DMS114 treated with DMSO at 0.1 percent for 48 hours (cell line): Measurements from ENCODE around the gene TGM1.

Experiments used
- DNase-seq: peaks from one replicate; lab custom pipeline; 2025; ENCODE audit not compliant: unreplicated experiment; lab: John Stamatoyannopoulos, UW

The TGM1 gene

DNA sequence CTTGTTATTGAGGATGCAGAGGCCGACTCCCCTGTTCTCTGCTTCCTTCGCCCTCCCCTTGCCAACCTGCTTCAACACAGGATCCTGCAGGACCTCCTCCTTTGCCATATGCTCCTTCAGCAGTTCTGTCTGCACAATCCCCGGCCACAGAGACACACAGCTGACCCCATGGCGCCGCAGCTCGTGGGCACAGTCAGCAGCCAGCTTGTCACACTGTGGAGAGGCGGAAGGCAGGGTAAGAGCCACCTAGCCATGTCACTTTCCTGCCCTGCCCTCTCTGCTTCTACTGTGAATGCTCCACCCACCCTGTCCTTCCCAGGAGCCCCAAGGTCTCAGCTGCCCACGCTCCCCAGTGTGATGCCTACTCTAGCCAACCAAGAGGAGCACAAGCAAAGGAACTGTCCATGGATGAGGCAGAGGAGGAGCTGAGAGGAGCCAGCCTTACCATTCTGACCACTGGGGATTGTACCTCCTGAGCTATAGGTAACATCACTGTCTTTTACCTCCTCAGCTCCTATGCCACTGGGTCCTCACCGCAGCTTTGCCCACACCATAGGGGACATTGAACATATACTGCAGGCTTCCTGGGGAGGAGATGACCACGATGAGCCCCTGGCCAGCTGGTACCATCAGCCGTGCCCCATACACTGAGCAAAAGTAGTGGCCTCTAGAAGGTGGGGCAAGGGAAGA, 29.3 kb upstream of the TGM1 start:
- no peak for DNase-seq

DNA sequence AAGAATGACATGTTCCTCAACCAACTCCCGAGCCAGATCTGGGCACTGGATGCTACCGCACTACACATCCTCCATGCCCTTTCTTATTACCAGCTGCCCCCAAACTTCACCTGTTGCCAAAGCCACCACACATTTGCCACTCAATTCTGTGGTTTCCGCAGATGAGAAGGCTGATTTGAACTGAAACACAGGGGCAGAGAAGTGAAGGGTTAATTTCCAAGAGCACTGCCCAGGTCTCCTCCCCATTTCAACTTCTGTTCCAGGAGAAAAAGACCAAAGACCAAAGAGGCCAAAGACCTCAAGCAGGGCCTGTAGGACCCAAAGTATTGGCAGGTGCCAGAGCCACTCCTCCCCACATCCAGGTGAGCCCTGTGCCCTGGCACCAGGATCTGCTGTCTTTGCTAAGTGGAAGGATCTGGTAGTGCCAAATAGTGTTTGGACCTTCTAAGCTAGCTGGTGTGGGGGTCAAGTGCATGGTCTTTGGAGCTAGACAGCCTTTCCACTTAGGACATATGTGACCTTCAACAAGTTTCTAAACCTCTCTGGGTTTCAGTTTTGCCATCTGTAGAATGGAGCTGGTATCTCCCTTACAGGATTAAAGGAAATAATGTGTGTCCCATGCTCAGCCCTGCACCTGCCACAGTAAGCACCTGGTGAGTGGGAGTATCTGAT, 28.6 kb upstream of the TGM1 start:
- no peak for DNase-seq

DNA sequence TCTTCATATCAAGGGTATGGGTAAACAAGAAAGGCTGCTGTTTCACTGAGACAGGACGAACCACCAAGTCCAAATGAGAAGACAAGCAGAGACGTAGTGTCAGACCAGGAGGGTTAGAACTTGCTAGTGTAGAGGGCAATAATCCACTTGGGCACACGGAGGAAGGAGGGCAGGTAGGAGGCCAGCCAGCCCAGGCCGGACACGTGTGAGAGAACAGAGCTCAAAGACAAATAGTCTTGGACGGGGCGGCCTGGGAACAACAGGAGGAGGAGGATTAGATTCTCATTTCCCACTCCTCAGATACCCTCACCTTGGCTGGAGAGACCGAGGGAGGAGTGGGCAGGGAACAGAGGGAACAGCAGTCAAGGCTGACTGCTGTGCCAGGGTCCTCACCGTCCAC, 27.8 kb upstream of the TGM1 start:
- DNase-seq: no peak

DNA sequence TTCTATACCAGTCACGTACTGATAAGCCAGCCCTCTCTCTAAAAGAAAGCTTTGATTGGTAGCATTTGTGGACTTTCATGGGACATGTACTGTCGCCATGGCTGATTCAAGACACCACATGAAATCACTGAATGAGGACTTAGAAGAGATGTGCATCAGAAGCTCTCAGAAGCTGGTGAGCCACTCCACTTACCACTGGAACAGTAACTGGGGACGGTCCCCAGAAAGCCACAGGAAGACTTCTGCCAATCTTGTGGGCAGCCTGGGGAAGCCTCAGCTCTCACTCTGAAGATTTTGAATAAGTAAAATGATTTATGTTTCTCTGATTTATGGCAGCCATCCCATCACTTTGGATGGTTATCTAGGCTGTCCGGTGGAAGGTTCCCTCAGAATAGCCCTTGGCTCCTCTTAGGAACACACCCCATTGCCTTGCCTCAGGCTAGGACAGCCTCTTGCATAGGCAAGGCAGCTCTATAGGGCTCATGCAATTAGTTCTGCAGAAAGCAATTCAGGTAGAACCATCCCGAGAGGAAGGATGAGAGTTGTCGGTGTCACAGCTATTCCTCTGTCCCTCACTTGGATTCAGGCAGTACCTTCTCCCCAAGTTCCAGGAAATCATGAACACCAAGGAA, 26.8 kb upstream of the TGM1 start:
- no peak for DNase-seq

DNA sequence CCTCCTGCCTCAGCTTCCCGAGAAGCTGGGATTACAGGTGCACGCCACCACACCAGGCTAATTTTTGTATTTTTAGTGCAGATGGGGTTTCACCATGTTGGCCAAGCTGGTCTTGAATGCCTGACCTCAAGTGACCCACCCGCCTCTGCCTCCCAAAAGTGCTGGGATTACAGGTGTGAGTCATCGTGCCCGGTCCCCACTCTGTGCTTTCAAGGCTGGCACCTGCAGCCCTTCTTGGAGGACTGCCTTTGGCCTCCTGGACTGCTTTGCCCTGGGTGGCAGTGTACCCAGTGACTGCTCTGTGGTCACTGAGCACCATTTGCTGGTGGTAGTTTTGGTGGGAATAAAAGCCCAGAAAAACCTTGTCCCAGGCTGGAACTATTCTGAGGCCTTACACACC, 24.0 kb upstream of the TGM1 start:
- no peak for DNase-seq

GRCh38 chr14:24285351-24285750, 22.4 kb upstream of the TGM1 start:
- no peak for DNase-seq

- no peak for DNase-seq
Measured at GRCh38 chr14:24284501-24285035, 21.6 kb upstream of the TGM1 start.

DNA sequence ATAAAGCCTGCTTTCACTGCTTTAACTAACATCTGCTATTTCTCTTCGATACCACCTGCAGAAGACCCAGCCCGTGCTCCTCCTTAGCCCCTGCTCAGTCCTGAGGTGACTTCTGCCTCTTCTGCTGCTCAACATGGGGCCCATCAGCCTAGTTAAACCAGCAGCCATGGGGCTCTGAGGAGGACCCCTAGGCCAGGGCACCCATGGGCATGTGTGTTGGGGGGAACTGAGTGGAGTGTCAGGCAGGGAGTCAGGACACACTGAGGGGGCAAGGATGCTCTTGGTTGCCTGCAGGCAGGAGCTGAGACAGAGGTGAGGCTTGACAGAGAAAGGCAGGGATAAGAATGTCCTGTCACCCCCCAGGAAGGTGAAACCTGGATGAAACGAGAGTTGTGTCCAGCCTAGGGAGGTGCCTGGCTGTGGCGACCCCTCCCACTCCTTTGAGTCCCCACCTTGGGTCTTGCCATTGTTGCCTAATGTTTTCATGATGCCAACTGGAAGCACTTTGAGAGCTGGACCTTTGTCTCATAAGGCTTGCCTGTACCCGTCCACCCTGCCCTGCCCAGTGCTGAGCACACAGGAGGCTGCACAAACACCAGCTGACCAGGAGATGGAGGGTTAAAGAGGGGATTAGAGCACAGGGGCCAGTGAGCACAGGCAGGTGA, 21.0 kb upstream of the TGM1 start:
- no peak for DNase-seq

GRCh38 chr14:24282736-24283135, 19.8 kb upstream of the TGM1 start:
- DNase-seq: no peak

DNA sequence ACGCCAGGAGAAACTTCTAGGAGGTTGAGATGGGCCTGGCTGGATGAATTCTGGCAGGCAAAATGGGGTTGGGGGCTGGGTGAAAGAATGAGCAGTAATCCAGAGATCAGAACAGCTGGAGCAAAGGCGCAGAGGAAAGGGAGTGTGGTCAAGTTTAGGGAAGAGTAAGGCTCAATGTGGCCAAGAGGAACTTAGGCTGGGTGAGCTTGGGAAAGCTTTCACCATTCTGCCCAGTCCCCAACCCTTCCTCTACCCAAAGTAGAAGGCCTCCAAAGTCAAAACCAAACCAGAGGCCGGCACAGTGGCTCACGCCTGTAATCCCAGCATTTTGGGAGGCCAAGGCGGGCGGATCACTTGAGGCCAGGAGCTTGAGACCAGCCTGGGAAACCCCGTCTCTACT, 18.7 kb upstream of the TGM1 start:
- no peak for DNase-seq

- DNase-seq: no peak
Measured at GRCh38 chr14:24280797-24281460, 18.0 kb upstream of the TGM1 start.

DNA sequence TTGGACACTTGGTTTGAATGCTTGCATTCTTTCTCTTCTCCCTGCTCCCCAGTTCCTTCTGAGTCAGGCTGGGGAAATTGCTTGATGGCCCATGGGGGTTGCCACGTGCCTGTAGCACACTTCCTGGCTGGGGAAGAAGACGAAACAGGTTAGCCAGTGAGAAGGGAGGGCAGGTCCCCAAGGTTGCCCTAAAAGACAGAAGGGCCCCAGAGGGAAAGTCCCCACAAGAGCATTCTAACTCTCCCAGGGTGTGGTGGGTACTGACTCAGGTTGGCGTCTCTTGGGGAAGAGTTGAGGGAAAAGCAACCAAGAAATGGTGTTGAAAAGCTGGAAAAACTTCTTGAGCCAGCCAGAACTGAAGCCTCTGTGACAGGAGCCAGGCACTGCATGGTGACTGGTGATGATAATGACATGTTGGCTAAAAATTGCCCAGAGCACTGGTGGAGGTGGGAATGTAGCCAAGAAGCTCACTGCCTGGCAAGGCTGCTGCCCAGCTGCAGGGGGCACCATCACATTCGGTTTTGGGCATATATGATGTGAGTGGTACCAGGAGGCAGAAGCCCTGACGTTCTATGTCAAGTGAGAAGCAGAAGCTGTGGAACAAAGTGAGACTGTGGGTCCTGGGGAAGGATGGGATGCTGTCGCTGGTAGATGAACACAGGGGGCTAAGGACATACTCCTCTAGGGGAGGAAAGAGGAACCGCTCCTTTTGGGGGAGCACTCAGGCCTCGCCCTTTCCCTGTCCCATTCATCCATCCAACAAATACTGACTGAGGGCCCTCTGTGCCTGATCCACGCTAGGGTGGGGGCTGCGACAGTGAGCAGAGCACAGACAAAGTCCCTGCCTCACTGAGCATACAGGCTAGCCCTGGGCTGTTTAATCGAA, 16.6 kb upstream of the TGM1 start:
- no peak for DNase-seq

DNA sequence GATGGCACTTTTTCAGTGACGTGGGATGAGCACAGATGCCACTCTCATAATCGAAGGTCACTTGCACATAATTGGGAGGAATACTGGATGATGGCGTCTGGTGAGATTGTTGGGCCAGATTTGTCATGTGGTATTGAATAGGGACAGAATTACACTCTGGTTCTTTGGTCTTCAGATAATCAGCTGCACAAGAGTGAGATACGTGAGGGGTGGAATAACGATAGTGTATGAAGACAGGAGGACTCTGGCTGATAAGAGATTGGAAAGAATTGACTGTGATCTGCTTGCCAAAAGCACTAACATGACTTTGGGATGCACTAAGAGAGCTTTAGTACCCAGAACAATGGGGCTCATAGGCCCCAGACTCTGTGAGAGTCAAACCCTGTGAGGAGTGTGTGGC, 15.4 kb upstream of the TGM1 start:
- no peak for DNase-seq

DNA sequence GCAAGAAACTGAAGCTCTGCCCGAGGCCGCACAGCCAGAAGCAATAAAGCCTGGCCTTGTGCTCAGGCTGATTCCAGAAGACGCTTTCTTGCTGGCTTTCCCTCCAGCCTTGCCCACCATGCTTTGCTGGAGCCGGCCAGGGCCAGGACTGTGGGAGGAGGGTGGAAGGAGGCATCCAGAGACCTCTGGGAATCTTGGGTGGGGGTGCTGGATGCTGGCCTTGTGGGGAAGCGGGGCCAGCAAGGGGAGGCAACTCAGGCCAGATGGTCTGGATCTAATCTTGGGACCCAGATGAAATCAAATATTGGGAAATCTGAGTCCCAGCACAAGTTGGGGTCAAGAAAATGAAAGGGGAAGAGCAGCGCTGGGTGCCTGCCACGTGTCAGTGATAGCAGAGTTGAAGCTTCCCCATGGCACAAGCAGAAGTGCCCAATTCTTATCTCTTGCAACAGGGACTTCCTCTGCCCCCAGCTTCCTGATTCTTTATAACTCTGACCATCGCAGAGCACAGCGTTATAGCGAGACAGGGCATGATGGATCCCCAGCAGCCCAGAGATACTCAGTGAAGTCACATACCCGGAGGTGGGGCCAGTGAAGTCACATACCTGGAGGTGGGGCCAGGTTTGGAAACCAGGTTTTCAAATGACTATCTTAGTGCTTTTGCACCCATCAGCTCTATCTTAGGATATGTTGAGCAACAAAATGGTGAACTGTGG, 14.8 kb upstream of the TGM1 start:
- no peak for DNase-seq

GRCh38 chr14:24277071-24277470, 14.1 kb upstream of the TGM1 start:
- DNase-seq: no peak

DNA sequence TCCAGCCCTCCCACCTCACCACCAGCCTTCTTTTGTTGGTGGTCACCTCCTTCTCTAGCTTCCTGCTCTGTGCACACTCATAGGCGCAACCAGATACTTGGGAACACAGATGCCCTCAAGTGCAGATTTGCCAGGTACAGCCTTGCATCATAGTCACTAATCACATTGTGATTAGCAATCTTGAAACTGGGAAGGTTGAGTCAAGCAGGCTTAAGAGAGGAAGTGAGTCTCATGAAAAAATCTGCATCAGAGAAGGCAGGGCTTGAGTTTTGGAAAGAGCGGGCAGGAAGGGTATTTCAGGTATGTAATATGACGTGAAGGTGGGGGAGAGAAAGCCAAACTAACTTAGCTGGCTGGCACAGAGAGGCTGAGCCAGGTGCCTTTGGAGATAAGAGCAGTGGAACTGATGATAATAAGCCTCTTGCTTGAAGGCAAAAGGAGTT, 11.1 kb upstream of the TGM1 start:
- DNase-seq: no peak

- no peak for DNase-seq
Measured at GRCh38 chr14:24273422-24273998, 10.5 kb upstream of the TGM1 start.

- no peak for DNase-seq
Measured at GRCh38 chr14:24272467-24272866, 9.5 kb upstream of the TGM1 start.

DNA sequence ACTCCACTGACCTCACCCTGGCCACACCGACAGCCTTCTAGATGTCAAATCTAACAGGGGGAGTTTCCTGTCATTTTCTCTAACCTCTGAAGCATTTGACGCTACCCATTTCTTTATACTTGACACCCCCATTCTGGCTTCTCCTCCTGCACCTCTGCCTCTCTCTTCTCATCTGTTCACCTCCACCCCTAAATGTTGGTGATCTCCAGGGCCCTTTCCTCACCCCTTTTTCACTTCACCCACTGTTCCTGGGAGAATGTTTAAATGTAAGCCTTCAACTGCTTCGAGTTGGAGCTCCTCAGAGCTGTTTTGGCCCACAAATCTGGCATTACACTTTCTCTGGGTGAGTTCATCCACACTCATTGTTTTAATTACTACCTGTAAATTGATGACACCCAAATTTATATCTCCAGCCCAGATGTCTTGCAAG, 8.9 kb upstream of the TGM1 start:
- DNase-seq: no peak
